BE2C (cell line): ENCODE results near the gene PLEKHD1. TPM values are rescaled to one million over a fixed set of nuclear protein-coding genes. Genes with fewer than 3 reads are reported as not detected.

Experiments used
- DNase-seq: peaks from one replicate; pipeline ENCODE4 v3.0.0-alpha.2; 2020
- H3K27me3 ChIP-seq: fragments of 250-450 bp; sonication (Bioruptor Pico); 2 replicates; pipeline ENCODE4 v1.5.1; 2020; ENCODE audit warnings: mild to moderate bottlenecking
- H3K36me3 ChIP-seq: fragments of 250-450 bp; sonication (Bioruptor Pico); 2 replicates; pipeline ENCODE4 v1.5.1; 2020; ENCODE audit warnings: mild to moderate bottlenecking
- H3K4me1 ChIP-seq: fragments of 250-450 bp; sonication (Bioruptor Pico); 2 replicates; pipeline ENCODE4 v1.5.1; 2020
- H3K4me3 ChIP-seq: 2 replicates; pipeline ENCODE4 v1.5.1; 2011; ENCODE audit warnings: low read depth, low read length
- H3K9me3 ChIP-seq: fragments of 250-450 bp; sonication (Bioruptor Pico); 2 replicates; pipeline ENCODE4 v1.5.1; 2020
- polyA plus RNA-seq: library from polyadenylated mRNA; unstranded; fragments of >200 nt; gene quantifications from one replicate; pipeline ENCODE4 v1.2.1, GENCODE V29; 2012; ENCODE audit warnings: low read depth, missing spikeins; ENCODE audit not compliant: insufficient read length, insufficient read depth
- TF ChIP-seq, protein P1 (sequence below): IDR thresholded peaks from 2 replicates; pipeline ENCODE4 v1.5.1; 2012; ENCODE audit warnings: mild to moderate bottlenecking, low read depth, low read length

Gene PLEKHD1
- 0.14 TPM for polyA plus RNA-seq

DNA sequence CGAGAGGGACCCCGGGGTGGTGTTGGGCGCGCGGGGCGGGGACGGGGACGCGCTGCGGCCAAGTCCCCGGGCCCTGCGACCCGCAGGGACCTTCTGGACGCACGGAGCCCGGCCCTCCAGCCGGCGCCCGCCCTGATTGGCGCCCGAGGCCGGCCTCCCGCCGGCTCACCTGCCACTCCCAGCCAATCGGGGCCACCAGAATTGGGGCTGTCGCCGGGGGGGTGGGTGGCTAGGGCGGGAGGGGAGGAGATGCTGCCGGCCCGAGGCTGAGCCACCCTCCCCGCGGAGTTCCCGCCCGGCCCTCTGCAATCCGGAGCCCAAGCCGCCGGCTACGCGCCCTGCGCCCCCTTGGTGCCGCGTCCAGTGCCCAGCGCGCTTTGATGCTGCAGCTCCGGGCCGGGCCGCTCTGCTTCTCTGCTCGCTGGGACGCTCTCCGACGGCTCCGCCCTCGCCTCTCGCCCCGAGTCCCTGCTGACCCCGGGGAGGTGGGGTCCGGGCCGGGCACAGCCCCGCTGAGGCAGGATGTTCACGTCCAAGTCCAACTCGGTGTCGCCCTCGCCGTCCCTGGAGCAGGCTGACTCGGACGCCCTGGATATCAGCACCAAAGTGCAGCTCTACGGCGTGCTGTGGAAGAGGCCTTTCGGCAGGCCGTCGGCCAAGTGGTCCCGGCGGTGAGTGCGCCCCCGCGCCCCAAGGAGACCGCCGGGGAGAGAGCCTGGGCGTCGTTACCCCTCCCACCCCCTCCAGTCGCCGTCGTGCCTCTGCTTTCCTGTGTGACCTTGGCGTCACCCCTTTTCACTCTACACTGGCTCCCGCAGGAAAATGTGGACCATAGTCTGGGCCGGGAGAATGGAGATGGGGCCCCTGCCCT lies at the start of gene PLEKHD1:
Gene PLEKHD1 (plus strand): TSS at position 285 of the 871 bp plus-strand sequence. CDS start 238 bp downstream, at position 523.
- peaks cover 33% of the 10 kb centered on the region for H3K27me3 ChIP-seq
- TF ChIP-seq, protein P1, sequence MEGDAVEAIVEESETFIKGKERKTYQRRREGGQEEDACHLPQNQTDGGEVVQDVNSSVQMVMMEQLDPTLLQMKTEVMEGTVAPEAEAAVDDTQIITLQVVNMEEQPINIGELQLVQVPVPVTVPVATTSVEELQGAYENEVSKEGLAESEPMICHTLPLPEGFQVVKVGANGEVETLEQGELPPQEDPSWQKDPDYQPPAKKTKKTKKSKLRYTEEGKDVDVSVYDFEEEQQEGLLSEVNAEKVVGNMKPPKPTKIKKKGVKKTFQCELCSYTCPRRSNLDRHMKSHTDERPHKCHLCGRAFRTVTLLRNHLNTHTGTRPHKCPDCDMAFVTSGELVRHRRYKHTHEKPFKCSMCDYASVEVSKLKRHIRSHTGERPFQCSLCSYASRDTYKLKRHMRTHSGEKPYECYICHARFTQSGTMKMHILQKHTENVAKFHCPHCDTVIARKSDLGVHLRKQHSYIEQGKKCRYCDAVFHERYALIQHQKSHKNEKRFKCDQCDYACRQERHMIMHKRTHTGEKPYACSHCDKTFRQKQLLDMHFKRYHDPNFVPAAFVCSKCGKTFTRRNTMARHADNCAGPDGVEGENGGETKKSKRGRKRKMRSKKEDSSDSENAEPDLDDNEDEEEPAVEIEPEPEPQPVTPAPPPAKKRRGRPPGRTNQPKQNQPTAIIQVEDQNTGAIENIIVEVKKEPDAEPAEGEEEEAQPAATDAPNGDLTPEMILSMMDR = no peak
- peak within 1 kb of the TSS; percentile 44 for H3K4me3 ChIP-seq
- no peaks in the 10 kb centered on the region for H3K36me3 ChIP-seq
- no peaks in the 10 kb centered on the region for H3K4me1 ChIP-seq
- DNase-seq = peak; percentile 26
- H3K9me3 ChIP-seq = no peaks in the 10 kb centered on the region

DNA sequence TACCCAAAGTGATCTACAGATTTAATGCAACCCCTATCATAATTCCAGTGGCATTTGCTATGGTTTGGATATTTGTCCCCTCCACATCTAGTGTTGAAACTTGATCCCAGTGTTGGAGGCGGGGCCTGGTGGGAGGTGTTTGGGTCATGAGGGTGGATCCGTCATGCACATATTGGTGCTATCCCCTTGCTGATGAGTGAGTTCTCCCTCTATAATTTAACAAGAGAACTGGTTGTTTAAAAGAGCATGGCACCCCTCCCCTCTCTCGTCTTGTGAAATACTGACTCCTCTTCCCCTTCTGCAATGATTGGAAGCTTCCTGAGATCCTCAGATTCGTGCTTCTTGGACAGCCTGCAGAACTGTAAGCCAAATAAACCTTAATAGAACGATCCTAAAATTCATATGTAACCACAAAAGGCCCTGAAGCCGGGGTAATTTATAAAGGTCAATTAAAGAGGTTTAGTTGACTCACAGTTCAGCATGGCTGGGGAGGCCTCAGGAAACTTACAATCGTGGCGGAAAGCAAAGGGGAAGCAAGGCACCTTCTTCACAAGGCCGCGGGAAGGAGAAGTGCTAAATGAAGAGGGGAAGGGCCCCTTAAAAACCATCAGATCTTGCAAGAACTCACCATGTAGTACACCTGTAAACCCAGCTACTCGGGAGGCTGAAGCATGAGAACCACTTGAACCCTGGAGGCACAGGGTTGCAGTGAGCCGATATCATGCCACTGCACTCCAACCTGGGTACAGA lies 44.8 kb upstream of the PLEKHD1 start:
- no peak for DNase-seq
- Histone ChIP-seq H3K4me1 (no peaks in the 10 kb centered on the region), H3K27me3 (no peaks in the 10 kb centered on the region), H3K36me3 (no peaks in the 10 kb centered on the region), H3K9me3 (no peaks in the 10 kb centered on the region), H3K4me3 (no peak overlapping the region)
- TF ChIP-seq, protein P1 = no peak

DNA sequence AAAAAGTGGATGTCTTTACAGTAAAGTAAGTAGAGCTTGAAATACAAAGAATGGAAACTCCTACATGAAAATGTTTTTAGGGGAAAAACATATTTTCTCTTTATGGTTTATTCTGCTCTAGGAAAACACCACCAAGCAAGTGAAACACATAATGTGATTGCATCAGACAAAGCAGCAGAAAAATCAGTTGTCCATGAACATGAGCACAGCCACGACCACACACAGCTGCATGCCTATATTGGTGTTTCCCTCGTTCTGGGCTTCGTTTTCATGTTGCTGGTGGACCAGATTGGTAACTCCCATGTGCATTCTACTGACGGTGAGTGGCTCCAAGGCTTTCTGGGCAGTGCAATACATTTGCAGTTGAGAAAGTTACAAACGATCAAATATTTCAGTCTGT lies 42.6 kb upstream of the PLEKHD1 start:
- no peak for DNase-seq
- TF ChIP-seq, protein P1 = no peak
- H3K9me3 ChIP-seq = no peaks in the 10 kb centered on the region
- no peaks in the 10 kb centered on the region for H3K27me3 ChIP-seq
- no peaks in the 10 kb centered on the region for H3K4me1 ChIP-seq
- no peaks in the 10 kb centered on the region; the same call in 1 of the 2 replicates for H3K36me3 ChIP-seq
- no peak overlapping the region for H3K4me3 ChIP-seq

DNA sequence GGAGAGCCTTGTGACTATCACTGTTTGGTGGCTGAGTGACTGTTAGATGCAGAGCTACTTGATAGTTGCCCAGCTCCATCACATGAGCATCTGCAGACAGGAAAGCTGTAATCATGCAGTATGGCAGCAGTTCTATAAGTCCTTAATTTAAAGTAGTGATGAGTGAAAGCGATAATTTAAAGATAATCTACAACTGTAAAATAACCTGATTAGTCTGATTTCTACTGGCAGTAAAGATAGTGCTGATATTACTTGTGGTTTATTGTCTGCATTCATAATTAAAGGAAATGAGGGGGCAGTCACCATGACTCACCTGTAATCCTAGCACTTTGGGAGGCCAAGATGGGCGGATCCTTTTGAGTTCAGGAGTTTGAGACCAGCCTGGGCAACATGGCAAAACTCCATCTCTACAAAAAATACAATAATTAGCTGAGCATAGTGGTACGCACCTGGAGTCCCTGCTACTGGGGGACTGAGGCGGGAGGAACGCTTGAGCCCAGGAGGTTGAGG lies 41.2 kb upstream of the PLEKHD1 start:
- Histone ChIP-seq H3K4me3 (no peak overlapping the region), H3K4me1 (no peaks in the 10 kb centered on the region), H3K36me3 (no peaks in the 10 kb centered on the region; the same call in 1 of the 2 replicates), H3K27me3 (no peaks in the 10 kb centered on the region), H3K9me3 (no peaks in the 10 kb centered on the region)
- TF ChIP-seq, protein P1 = no peak
- DNase-seq = no peak

DNA sequence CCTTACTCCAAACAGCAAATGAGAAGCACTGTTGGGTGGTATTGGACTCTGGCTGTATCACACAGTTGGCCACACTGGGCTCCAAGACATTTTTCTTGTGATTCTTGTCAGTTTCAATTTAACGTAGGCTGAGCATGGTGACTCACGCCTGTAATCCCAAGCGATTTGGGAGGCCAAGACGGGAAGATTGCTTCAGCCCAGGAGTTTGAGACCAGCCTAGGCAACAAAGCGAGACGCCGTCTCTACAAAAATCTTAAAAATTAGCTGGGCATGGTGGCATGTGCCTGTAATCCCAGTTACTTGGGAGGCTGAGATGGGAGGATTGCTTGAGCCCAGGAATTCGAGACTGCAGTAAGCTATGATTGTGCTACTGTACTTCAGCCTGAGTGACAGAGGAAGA lies 35.3 kb upstream of the PLEKHD1 start:
- Histone ChIP-seq H3K4me3 (no peak overlapping the region), H3K36me3 (peaks cover 4% of the 10 kb centered on the region), H3K4me1 (no peaks in the 10 kb centered on the region), H3K27me3 (no peaks in the 10 kb centered on the region), H3K9me3 (no peaks in the 10 kb centered on the region; the same call in 1 of the 2 replicates)
- TF ChIP-seq, protein P1 = no peak
- no peak for DNase-seq
